GM21528 (cell line): ENCODE data around the gene SALL2.
A peak's percentile ranks its signal among the peaks of the same experiment; 100 is the strongest.

Source experiments
- ATAC-seq: cut with Tn5 transposase; IDR thresholded peaks from one replicate; pipeline ENCODE4 v1.9.1; 2021; ENCODE audit warnings: mild to moderate bottlenecking, moderate library complexity; ENCODE audit not compliant: unreplicated experiment, low FRiP score

SALL2 gene

DNA sequence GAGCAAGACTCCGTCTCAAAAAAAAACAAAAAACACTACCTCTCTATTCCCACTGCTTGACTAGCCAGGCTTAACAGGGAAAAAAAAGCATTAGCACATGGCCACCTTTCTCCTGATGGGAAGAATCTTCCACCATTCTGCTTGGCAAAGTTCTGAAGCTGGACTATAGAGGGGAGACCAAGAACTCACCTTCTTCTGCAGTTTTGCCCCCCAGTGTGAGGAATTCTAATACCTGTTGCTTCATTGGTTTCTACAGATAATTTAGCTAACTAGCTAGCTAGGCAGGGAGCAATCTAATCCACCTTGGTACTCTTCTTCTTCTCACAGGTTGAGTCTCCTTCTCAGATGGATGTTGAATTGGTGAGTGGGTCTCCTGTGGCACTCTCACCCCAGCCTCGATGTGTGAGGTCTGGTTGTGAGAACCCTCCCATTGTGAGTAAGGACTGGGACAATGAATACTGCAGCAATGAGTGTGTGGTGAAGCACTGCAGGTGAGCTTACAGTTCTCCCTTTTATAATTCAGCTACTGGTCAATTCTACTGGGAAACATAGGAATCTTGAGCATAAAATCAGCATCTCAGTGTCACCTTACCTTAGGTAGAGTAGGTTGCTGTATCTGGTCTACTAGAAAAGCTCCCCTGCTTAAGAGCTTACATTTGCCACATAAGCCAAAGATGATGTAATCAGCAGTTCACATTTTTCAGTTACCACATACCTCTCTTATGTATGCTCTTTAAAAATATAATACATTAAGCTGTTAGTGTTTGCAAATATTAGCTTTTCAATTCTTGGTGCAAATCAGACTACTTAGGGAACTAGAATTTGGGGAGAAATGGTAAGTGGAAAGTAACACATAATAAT lies 31.0 kb downstream of the SALL2 start:
- ATAC-seq: no peak

DNA sequence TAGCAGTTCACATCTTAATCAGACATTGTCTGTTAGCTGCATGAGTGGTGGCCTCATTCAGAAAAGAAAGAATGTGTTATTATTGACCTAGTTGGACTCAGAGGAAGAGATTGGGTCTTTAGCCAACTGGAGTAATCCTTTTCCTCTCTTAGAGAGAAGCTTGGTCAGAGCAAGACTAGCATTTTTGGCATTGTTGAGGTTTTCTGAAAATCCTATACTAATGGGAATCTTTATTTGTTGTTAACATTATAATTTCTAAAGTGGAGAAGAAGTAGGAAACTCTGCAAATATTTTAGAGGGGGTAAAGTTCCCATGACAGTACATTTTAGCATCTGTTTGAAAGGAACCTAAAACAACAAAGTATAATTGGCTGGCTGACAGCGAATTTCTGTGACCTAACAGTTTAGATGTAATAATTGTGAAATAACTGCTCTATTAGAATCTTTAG lies 39.5 kb downstream of the SALL2 start:
- no peak for ATAC-seq

DNA sequence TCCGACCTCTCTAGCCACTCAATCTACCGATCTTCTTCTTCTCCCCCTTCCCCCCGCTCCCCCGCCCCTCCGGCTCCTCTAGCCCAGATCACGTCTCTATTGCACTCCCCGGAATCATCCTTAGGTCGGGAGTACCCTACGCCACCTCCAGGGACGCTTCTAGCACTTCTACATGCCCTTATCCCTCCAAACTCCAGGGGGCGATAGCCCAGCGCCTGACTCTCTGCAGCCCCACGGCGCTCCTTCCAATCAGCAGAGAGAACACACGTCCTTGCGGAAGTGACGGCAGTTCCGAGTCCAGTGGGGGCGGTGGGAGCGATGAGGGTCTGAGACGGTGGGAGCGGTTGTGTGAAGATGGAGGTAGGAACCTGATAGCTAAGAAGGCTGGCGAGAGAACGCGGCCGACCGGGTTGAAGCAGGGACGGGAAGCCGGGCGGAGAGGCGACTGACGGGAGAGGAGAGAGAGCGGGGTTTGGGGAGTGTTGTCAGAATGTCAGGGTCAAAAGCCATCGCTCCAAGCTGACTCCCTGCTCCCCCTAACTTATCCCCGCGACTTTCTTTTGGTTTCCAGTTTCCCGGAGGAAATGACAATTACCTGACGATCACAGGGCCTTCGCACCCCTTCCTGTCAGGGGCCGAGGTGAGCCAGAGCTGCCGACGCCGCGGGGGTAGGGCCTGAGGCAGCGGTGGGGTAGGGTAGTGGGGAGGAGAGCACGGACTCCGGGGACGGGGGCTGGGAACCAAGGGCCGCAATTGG lies 49.0 kb downstream of the SALL2 start, which contains the start of the genes RAB2B and TOX4:
Gene RAB2B (minus strand): TSS at position 35 of the 757 bp plus-strand sequence. CDS start 87 bp downstream, outside the sequence.
Gene TOX4 (plus strand): TSS at position 271 of the 757 bp plus-strand sequence. CDS start 84 bp downstream, at position 355.
- ATAC-seq: peak; percentile 99

DNA sequence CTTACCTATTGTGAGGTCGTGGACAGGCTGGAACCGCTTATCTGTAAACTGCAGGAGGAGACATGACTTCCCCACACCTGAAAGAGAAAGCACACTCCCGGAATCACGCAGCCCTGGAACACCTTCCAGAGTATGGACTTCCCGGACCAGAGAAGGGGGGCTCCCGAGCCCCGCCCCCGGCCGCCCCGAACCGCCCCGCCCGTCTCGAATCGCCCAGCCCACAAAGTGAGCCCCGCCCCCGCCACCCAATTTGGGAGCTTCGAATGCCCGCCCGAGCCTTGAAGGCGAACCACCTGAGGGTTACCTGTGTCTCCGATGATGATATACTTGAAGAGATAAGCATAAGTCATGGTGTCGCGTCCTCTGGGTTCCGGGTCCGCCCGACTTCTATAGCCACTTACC lies 49.6 kb downstream of the SALL2 start:
- ATAC-seq: peak; percentile 34

DNA sequence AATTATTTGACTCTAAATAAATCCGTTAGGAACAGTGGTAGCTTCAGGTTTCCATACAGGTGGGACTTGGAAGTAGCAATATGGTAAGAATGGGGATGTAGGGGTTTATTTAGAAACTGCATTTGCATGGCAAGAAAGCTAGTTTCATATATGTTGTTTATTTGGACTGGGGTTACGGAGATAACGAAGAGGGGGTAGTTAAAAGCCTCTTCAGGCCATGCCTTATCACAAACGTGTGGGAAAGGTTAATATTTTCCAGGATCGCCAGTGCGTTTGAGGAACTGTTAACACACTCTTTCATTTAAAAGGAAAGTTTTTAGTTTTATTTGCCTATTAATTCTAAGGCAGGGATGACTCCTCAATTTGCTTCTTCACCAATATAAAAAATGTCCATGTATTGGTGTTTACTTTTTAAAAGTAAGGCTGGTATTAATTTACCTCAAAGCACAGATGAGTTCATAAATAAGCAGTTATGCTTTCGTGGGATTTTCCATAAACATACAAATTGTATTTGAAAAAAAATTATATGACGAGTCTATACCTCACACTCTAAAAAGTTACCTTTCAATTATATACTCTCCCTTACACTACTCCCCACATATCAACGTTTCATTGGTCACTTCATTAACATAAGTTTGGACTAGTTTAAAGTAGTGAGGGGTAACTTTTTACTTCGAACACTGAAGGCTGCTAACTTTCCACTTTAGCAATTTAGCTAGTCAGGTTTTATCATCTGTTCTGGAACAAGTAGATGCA lies 50.2 kb downstream of the SALL2 start:
- no peak for ATAC-seq
